HG03097 (cell line): ENCODE results near the gene ZNF182.
"Not testable (repeated sequence)": the region's sequence is repeated elsewhere in the genome, so short reads cannot be mapped to it uniquely, and the experiment has no call there.

Experiments used
- ATAC-seq: cut with Tn5 transposase; IDR thresholded peaks from one replicate; pipeline ENCODE4 v1.9.1; 2021; ENCODE audit not compliant: unreplicated experiment, low FRiP score

Gene ZNF182

DNA sequence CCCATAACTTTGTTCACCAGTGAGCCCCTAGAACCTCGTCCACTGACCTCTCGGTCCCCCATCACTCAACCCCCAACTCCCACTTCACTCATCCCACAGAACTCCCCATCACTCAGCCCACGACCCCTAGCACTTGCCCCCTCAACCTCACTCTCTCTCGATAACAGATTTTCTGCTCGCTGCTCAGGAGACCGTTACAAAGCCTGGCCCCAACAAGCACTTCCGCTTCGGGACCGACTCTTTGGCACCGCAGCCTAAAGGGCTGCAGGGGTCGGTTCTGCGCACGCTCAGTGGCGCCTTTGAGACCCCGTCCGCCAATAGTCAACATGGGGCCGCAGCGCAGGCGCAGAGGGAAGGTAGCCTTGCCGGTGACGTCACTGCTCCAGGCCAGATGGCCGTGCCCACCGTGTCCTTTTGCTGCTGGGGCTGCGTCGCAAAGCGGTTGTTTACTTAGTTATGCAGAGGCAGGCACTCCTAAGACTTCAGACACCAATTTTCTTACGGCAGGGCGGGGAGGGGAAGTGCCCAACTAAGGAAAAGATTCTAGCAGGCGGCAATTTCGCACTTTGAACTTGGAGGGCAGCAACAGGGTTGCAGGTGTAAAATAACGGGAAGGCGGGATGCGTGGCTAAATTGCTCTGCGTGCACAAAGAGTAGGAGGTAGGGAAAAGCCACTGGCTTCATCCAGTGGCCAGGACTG lies at the start of gene ZNF182:
Gene ZNF182, minus strand, starts transcription at position 232 of the 700 bp plus-strand sequence. CDS start 1,380 bp downstream, outside the sequence.
- peak; percentile 74 for ATAC-seq

DNA sequence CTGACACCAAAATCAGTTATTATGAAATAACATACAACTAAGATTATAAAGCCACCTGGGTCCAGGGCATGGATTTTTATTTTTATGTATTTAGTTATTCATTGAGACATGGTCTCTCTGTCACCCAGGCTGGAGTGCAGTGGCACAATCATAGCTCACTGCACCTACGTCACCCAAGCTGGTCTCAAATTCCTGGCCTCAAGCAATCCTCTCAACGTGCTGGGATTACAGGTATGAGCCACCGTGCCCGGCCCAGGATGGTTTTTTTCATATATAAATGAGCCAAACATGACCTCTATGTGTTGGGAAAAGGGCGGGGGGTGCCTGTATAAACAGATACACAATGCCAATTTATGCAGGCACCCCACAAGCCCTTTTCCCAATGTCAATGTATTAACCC lies 43.1 kb upstream of the ZNF182 start:
- ATAC-seq, result no peak

DNA sequence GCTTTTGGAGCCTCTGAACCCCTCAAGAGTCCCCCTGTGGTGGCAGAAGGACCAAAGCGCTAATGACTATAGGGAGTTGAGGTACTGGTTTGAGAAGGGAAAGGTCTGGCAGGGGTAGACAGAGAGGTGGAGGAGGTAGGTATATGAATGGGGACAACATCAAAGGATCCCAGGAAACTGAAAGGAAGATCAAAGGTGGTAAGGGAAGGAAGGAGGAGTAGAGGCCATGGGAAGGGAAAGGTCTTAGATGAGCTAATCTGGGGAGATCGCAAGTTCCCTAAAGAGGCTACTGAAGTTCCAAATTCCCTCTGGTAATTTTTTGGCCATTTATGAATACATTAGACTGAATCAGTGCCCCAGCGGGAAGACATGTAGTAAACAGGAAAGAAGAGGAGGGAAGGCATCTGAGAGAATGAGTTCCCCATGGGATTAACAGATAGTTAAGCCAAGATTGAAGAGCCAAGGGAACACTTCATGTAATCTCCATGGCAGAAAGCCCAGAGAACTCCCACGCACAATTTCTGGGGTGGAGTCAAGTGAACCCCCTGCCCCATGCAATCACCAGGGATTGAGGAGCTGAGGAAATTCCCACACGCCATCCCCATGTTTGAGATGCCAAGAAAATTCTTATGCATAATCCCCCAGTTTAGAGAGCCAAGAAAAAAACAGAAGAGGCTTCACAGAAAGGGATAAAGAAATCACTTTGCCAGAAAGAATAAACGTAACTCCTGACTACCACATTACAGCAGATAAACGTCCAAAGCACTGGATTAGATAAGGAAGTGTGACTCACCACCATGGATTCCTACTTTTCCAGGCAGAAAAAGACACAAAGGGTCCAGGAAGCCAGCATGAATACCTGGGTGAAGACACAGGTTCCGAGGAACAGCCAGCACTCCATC lies 41.9 kb upstream of the ZNF182 start:
- ATAC-seq, result no peak

DNA sequence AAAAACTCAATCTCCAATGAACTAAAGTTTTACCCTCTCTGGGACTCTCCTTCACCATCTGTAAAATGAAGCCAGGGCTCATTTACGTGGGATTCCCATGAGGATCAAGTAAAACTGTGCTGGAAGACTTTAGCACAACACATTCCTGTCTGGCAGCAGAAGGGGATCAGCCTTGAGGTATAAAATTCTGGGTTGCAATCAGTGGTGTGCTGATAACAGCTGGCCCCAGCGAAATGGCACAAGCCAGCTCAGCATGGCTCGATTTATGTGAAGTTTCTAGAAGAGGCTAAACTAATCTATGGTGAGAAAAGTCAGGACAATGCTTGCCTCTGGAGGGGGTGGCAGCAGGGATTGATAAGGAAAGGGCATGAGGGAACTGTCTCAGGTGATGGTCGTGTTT lies 39.3 kb upstream of the ZNF182 start:
- no peak for ATAC-seq

- ATAC-seq, result no peak
Observed at GRCh38 chrX:48035891-48036290, 32.1 kb upstream of the ZNF182 start.

GRCh38 chrX:48030641-48031173 lies 26.9 kb upstream of the ZNF182 start:
- not testable (repeated sequence) for ATAC-seq

DNA sequence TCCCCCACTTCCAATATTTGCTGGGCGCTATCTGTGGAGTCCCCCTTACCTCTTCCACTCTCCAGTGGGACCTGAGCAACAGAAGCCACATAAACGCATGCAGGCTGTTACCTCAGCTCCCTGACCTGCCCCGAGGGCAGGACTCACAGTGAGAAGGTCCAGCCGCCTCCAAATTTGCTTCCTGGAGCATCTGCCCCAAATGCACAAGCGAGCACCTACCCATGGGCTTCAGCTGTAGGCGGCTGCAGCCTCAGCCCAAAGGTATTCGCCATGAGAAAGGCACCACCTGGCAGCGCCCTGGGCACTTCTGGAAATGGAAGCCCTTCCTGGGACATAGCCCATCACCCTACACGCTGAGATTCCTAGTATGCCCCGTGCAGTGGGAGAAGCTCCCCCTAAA lies 26.4 kb upstream of the ZNF182 start:
- no peak for ATAC-seq

DNA sequence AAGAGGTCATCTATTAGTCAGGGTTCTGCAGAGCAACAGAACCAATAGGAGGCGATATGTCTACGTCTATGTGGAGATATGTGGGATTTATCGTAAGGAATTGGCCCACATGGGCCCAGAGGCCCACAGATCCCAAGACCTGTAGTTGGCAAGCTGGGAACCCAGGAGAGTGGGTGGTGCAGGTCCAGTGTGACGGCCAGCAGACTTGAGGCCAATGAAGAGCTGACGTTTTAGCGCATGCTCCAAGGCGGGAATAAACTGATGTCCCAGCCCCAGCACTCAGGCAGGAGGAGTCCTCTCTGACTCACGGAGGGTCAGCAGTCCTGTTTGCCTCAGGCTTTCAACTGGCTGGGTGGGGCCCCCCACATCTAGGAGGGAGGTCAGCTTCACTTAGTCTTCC lies 24.3 kb upstream of the ZNF182 start:
- ATAC-seq, result no peak

- not testable (repeated sequence) for ATAC-seq
Observed at GRCh38 chrX:48027545-48027944, 23.8 kb upstream of the ZNF182 start.

GRCh38 chrX:48025561-48025960 lies 21.8 kb upstream of the ZNF182 start:
- no peak for ATAC-seq

DNA sequence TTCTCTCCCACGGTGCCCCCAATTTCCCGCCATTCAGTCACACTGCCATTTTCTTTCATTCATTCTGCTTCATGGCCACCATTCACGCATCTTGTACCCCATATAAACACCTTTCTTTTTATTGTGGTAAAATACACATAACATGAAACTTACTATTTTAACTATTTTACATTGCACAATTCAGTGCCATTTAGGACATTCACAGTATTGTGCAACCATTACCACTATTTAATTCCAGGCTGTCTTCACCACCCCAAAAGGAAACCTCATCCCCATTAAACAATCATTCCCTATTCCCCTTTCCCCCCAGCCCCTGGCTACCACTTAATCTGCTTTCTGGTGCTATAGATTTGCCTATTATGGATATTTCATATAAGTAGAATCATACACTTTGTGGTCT lies 18.9 kb upstream of the ZNF182 start:
- no peak for ATAC-seq

DNA sequence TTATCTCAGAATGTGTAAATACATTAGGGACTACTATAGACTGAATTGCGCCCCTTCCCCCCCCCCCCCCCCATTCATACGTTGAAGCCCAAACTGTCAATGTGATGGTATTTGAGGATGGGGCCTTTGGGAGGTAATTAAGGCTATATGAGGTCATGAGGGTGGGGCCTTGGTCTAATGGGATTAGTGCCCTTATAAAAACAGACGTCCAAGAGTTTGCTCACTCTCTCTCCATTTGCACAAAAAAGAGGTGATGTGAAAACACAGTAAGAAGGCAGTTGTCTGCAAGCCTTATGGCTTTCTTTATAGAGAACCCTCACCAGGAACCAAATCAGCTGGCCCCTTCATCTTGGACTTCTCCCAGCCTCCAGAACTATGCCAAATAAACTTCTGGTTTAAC lies 18.3 kb upstream of the ZNF182 start:
- ATAC-seq, result no peak

DNA sequence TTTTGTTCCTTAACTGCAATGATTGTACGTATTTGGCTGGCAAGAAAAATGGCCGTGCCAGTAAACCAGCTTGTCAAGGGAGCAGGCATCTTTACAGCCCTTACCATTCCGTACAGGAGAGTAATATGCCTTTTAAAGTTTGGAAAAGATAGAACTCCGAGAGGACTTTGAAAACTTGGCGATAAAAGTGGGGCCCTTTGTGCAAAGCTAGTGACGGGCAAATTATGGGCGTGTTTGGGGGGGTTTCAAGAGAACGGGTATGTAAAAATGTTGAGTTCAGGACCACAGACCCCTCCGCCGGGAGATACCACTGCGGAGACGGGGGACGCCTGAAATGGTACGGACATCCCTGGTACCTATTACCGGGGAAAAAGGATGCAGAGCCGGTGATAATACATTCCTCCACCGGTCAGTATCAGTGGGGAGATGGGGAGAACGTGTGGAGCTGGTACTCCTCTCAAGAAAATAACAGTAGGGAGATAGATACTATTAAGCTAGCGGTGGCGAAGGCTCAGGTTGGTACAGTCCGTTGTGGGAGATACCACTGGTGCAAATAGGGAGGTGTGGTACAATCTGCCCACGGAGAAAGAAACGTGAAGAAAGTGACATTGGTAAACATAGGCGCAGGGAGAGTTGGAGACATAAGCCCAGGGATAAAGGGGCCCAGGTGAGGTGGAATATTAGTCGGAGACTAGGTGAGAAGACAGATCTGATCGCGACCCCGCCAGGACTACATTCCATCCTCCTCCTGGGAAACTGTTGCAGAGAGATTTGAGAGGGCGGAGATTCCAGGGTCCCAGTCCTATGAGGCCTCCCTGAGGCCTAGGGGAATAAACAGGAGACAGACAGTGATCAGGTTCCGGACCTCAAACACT lies 17.5 kb upstream of the ZNF182 start:
- no peak for ATAC-seq

DNA sequence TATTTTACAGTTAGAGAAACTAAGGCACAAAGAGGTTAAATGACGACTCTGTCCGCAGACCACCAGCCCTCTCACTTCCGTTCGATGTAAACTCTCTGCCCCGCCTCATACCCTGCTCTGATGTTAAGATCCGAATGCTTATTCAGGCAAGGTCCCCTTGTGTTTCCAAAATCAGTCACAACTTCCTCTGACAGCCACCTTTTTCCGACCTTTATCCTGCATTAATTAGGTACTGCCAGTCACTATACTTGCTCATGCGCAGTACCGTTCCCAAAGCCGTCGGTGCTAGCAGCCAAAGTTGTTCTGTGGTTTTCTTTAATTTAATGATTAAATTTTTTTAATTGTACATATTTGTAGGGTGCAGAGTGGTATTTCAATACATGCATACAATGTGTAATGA lies 16.7 kb upstream of the ZNF182 start:
- ATAC-seq, result not testable (repeated sequence)

DNA sequence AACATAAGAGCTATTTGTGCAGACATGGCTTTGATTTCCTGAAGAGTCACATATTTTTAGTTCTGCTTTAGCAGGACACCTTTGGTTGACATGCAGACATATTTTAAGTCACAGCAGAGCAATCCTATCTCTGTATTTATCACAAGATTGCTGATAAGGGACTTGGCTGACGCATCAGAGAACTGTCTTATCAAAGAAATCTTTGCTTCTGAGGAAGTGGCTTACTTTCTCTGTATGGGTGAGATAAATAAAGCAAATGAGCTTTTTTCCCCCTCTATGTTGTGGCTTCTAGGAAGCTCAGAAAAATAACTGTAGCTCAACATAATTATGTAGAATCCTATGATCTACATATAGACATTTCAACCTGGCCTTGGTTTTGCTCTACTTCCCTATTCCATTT lies 16.1 kb upstream of the ZNF182 start:
- ATAC-seq, result not testable (repeated sequence)

DNA sequence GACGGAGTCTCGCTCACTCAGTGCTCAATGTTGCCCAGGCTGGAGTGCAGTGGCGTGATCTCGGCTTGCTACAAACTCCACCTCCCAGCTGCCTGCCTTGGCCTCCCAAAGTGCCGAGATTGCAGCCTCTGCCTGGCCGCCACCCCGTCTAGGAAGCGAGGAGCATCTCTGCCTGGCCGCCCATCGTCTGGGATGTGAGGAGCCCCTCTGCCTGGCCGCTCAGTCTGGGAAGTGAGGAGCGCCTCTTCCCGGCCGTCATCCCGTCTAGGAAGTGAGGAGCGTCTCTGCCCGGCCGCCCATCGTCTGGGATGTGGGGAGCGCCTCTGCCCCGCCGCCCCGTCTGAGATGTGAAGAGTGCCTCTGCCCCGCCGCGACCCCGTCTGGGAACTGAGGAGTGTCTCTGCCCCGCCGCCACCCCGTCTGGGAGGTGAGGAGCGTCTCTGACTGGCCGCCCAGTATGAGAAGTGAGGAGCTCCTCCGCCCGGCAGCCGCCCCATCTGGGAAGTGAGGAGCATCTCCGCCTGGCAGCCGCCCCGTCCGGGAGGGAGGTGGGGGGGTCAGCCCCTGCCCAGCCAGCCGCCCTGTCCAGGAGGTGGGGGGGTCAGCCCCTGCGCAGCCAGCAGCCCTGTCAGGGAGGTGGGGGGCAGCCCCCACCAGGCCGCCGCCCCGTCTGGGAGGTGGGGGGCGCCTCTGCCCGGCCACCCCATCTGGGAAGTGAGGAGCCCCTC lies 13.0 kb upstream of the ZNF182 start:
- ATAC-seq, result not testable (repeated sequence)

DNA sequence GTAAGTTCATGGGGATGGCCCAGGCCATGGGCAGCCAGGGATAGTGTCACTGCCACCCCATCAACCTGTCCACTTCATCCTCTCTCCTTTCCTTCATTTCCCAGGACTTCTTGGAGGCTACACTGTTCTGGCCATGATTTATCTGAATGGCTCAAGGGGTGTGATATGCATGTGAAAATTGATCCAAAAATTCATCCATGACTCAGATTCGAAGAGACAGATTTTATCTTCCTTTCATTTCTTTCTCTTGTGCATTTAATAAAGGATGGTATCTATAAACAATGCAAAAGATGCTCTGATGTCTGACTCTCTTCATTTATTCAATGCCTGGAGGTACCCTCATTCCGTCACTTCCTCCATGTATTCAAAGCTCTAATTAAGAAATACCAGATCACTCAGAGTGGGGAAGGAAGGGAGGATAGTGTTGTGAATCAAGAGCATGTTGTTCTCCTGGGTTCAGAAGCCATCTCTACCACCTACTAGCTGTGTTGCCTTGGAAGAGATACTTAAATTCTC lies 5.7 kb upstream of the ZNF182 start:
- ATAC-seq, result not testable (repeated sequence)

DNA sequence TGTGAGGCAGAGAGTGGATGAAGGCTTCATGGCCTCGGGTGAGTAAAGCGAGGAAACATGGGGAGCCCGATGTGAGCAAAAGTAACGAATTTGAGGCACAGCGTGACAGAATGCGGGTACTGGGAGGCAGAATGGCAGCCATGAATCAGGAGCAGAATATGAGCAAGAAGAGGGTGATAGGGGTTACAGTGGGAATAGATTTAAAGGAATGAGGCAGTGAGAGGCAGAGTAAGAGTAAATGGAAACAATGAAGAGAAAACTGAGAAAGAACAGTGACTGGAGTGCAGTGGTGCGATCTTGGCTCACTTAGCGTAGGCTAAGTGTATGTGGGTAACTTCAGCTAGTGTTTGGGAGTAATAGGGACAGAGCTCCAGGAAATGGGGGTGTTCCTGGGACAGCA lies 2.9 kb upstream of the ZNF182 start, which contains the start of gene SPACA5:
Gene SPACA5, plus strand, starts transcription at position 301 of the 400 bp plus-strand sequence. CDS start 815 bp downstream, outside the sequence.
- not testable (repeated sequence) for ATAC-seq

DNA sequence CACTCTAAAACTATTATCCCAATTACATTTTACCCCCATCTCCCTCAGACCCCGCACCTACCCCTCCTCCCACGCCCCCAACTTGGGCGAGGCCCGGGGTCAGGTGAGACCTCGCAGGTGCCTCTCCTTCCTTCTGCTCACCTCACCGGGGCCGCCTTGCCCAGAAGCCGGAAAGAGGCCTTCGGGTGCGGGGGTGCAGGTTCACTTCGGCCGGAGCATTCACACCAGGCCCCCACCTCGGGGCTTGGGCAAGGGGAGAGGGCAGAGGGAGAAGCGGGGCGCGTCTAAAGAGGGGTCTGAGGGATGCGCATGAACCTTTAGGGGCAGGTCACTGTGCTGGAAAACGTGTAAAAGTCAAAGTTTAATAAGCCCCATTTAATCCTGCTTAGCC lies 427 bp downstream of the ZNF182 start:
- ATAC-seq, result no peak

GRCh38 chrX:48002929-48003328 lies 860 bp downstream of the ZNF182 start:
- no peak for ATAC-seq
